HUES48 (cell line): ENCODE results near the gene ZC3H8.
"Not testable (repeated sequence)": the region's sequence is repeated elsewhere in the genome, so short reads cannot be mapped to it uniquely, and the experiment has no call there.

Experiments used
- H3K27ac ChIP-seq: one replicate; pipeline ENCODE4 v1.7.0; 2013; ENCODE audit warnings: low read depth, low read length, inconsistent platforms
- H3K27me3 ChIP-seq: 2 replicates; pipeline ENCODE4 v1.6.1; 2013; ENCODE audit warnings: mild to moderate bottlenecking, low read length; ENCODE audit not compliant: control insufficient read depth, insufficient read depth
- H3K36me3 ChIP-seq: 2 replicates; pipeline ENCODE4 v1.6.1; 2013; ENCODE audit warnings: low read length; ENCODE audit not compliant: control insufficient read depth, insufficient read depth
- H3K4me1 ChIP-seq: 2 replicates; pipeline ENCODE4 v1.6.1; 2013; ENCODE audit warnings: mild to moderate bottlenecking, low read length; ENCODE audit not compliant: control insufficient read depth, insufficient read depth
- H3K4me3 ChIP-seq: 2 replicates; pipeline ENCODE4 v1.5.1; 2013; ENCODE audit warnings: mild to moderate bottlenecking, low read depth, low read length
- H3K9ac ChIP-seq: 2 replicates; pipeline ENCODE4 v1.6.1; 2013; ENCODE audit warnings: mild to moderate bottlenecking, low read depth, low read length, moderate library complexity
- H3K9me3 ChIP-seq: 2 replicates; pipeline ENCODE4 v1.6.1; 2013; ENCODE audit warnings: low read length; ENCODE audit not compliant: control insufficient read depth, insufficient read depth

The ZC3H8 gene

DNA sequence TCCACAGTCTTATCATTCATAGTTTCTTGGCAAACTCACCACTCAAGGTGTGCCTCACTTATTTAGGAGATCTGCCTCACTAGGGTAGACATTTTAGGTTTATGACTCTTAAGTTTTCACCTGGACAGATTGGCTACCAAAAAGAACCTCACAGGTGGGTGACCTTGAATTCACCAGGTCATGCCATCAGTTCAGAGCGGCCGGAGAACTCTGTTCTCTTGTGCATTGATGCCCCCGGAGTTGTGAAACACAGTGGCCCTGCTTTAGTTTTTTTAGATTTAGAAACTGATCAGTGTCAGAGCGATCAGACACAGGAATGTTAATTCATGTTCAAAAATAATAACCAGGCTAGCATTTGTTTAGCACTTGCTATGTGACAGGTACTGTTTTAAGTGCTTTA, 27.2 kb upstream of the ZC3H8 start:
- H3K9ac ChIP-seq, H3K4me1 ChIP-seq, H3K4me3 ChIP-seq, H3K36me3 ChIP-seq, H3K27me3 ChIP-seq, H3K9me3 ChIP-seq, H3K27ac ChIP-seq: not testable (repeated sequence)

GRCh38 chr2:112277596-112278220, 22.9 kb upstream of the ZC3H8 start:
- H3K27me3 ChIP-seq, result no peaks in the 10 kb centered on the region
- H3K4me3 ChIP-seq, result no peak overlapping the region
- no peaks in the 10 kb centered on the region for H3K9me3 ChIP-seq
- H3K27ac ChIP-seq, result no peak overlapping the region
- peaks cover 14% of the 10 kb centered on the region; the same call in 1 of the 2 replicates for H3K4me1 ChIP-seq
- no peaks in the 10 kb centered on the region for H3K36me3 ChIP-seq
- H3K9ac ChIP-seq, result no peak overlapping the region

DNA sequence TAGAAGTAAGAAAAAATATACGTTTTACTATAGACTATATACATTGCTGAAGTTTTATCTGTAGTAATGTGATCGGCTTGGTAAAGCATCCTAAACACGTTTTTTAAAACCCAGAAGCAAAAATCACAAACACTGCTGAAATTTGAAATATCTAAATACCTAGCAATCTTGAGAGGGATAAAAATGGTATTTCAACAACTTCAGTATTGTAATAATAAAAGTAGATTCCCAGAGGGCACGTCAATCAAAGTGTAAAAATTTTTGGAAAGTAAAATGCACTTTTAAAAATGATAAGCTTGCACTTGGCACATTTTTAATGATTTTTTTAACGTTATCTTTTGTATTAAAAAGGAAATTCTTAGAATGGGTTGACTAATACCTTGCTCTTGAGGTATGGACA, 22.1 kb upstream of the ZC3H8 start:
- Histone ChIP-seq H3K36me3 (no peaks in the 10 kb centered on the region), H3K27ac (peak overlapping the region; percentile 99), H3K4me1 (peaks cover 15% of the 10 kb centered on the region; the same call in 1 of the 2 replicates), H3K4me3 (peak overlapping the region; percentile 94), H3K9ac (no peak overlapping the region), H3K9me3 (no peaks in the 10 kb centered on the region), H3K27me3 (no peaks in the 10 kb centered on the region)

DNA sequence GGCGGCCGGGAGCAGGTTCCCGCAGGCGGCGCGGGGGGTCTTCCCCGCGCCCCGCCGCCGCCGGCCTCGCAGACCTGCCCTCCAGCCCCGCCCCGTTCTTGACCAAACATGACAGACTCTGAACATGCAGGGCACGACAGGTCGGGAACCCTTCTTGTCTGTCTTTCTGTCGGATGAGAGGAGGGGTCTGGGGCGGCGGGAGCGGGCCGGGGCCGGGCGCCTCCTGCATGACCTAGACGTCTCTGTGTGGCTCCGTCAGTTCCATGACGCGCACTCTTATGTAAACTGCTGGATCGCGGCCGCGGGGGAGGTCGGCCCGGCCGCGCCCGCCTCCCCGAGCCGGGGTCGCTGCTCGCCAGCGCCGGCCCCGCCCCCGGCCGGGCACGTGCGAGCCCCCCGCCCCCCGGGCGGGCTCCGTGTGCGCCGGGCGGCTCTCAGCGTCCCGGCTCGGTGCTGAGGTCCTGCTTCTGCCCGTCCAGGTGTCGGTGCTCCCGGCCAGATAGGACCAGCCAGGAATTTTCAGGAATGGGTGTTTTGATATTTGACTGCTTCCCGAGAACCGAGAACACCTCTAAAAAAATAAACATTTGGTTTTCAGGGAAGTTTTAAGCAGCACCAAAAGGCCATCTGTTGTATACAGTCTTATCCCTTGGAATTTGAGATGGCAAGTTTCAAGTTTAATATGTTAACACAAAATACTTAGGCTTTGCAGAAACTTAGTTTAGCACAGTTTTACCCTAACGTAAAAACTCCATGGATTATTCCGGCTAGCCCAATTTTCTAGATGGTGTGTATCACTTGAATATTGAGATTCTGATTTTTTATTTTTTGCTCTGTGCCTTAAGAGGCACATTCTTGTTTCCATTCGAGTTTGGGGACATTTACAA, 21.3 kb upstream of the ZC3H8 start:
- Histone ChIP-seq H3K4me3 (peak overlapping the region; percentile 94), H3K27me3 (no peaks in the 10 kb centered on the region), H3K9me3 (no peaks in the 10 kb centered on the region), H3K36me3 (no peaks in the 10 kb centered on the region), H3K27ac (peak overlapping the region; percentile 99), H3K9ac (peak overlapping the region; percentile 99), H3K4me1 (peaks cover 15% of the 10 kb centered on the region; the same call in 1 of the 2 replicates)

DNA sequence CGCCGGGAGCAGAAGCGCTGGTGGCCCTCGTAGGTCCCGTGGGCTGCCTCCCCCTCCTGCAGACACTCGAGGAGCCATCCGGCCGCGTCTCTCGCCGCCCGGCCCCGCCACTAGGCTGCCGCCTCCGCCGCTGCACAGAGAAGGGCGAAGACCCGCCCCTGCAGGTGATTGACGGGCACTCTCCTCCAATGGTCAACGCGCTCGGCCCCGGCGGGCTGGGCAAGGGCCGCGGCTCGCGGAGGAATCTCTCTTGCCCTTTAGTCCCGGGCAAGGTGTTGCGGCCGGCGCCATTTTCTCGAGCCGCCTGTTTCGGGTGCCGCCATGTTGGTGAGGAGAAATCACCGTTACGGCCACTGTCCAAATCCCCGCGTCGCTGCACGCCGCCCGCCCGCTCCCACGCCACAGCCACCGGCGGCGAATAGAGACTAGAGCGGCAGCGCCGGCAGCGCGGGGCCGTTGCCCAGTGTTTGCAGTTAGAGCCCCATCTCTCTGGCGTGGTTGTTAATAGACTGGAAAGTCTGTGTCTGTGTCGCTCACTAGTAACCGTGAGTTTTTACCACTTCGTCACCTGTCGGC, 20.6 kb upstream of the ZC3H8 start, which contains the start of gene ZC3H6:
ZC3H6 (plus strand) TSS at position 287 of the 576 bp plus-strand sequence. CDS start 398 bp downstream, outside the sequence.
- Histone ChIP-seq H3K27ac (peak within 1 kb of the TSS; percentile 99), H3K9me3 (no peaks in the 10 kb centered on the region), H3K36me3 (no peaks in the 10 kb centered on the region), H3K4me3 (peak within 1 kb of the TSS; percentile 94), H3K4me1 (peaks cover 15% of the 10 kb centered on the region; the same call in 1 of the 2 replicates), H3K9ac (peak within 1 kb of the TSS; percentile 99), H3K27me3 (no peaks in the 10 kb centered on the region)

DNA sequence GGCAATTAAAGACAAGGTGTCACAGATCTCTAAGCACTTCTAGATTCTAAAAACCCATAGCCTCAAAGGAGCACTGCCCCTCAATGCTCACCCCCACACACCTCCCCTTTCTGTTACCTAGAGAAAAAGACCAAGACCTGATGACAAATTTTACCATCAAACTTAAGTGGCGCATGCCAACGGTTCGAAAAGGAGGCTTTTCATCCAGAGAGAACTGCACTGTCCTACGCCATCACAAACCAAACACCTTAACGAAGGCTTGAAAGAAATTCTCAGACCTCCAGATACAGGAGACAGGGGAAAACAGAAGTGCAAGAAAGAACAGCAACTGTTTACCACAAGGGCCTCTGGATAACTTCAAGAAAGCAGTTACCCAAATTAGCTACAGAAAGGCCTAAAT, 18.5 kb upstream of the ZC3H8 start:
- H3K4me3 ChIP-seq, result no peak overlapping the region
- H3K36me3 ChIP-seq, result no peaks in the 10 kb centered on the region
- no peak overlapping the region for H3K27ac ChIP-seq
- H3K27me3 ChIP-seq, result no peaks in the 10 kb centered on the region
- H3K9ac ChIP-seq, result no peak overlapping the region
- peaks cover 15% of the 10 kb centered on the region; the same call in 1 of the 2 replicates for H3K4me1 ChIP-seq
- H3K9me3 ChIP-seq, result no peaks in the 10 kb centered on the region; the same call in 1 of the 2 replicates

GRCh38 chr2:112272669-112273068, 17.8 kb upstream of the ZC3H8 start:
- no peak overlapping the region for H3K4me3 ChIP-seq
- no peak overlapping the region for H3K9ac ChIP-seq
- H3K4me1 ChIP-seq, result peaks cover 15% of the 10 kb centered on the region; the same call in 1 of the 2 replicates
- H3K27me3 ChIP-seq, result no peaks in the 10 kb centered on the region
- no peaks in the 10 kb centered on the region; the same call in 1 of the 2 replicates for H3K9me3 ChIP-seq
- no peak overlapping the region for H3K27ac ChIP-seq
- no peaks in the 10 kb centered on the region for H3K36me3 ChIP-seq

DNA sequence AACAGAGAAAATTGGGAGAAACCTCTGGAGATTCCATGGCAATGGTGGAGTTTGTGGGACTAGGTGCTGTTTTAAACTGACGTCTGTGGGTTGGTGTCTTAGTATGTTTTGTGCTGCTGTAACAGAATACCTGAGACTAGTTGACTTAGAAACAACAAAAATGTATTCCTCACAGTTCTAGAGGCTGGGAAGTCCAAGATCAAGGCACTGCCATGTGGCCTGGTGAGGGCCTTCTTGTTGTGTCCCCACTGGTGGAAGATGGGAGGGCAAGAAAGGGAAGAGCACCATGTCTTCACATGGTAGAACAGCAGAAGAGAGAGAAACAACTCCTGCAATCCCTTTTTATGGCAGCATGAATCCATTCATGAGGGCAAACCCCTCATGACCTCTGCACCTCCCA, 13.7 kb upstream of the ZC3H8 start:
- H3K9me3 ChIP-seq, result no peaks in the 10 kb centered on the region; the same call in 1 of the 2 replicates
- H3K4me3 ChIP-seq, result no peak overlapping the region
- H3K27ac ChIP-seq, result no peak overlapping the region
- no peaks in the 10 kb centered on the region for H3K27me3 ChIP-seq
- H3K36me3 ChIP-seq, result no peaks in the 10 kb centered on the region
- H3K9ac ChIP-seq, result no peak overlapping the region
- peaks cover 4% of the 10 kb centered on the region; the same call in 1 of the 2 replicates for H3K4me1 ChIP-seq

- no peak overlapping the region for H3K27ac ChIP-seq
- no peak overlapping the region for H3K9ac ChIP-seq
- peaks cover 8% of the 10 kb centered on the region for H3K4me1 ChIP-seq
- no peak overlapping the region for H3K4me3 ChIP-seq
- no peaks in the 10 kb centered on the region for H3K27me3 ChIP-seq
- no peaks in the 10 kb centered on the region for H3K9me3 ChIP-seq
- no peaks in the 10 kb centered on the region for H3K36me3 ChIP-seq
These were observed 8.0 kb upstream of the ZC3H8 start for GRCh38 chr2:112262876-112263275.

DNA sequence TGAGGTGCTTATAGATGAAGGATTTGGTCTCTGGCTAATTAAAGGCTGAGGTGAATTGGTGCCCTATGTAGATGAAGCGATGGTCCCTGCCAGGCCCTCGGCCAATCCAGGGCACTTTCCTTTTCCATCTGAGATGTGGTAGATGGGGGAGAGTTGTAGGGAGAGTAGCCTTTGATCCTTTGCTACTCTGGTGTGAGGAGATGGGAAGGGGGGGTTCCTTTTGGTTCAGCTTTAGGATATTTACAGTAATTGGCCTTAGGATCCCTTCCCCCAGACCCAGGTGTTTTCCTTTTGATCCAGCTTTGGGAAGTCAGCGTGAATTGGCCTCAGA, 5.4 kb upstream of the ZC3H8 start:
- H3K27me3 ChIP-seq, result no peaks in the 10 kb centered on the region
- H3K27ac ChIP-seq, result no peak overlapping the region
- no peaks in the 10 kb centered on the region for H3K36me3 ChIP-seq
- no peaks in the 10 kb centered on the region for H3K9me3 ChIP-seq
- H3K4me1 ChIP-seq, result peaks cover 8% of the 10 kb centered on the region
- H3K9ac ChIP-seq, result no peak overlapping the region
- no peak overlapping the region for H3K4me3 ChIP-seq
